ENCODE data around the gene YLPM1. TPM values are rescaled to one million over a fixed set of nuclear protein-coding genes. Genes with fewer than 3 reads are reported as not detected.

Gene YLPM1
- total RNA-seq, 1 donor from 2014 or later = 33.5 TPM

GRCh38 chr14:74865156-74865555 lies 102.0 kb downstream of the YLPM1 start:
- H3K36me3 ChIP-seq (ENCODE audit: control insufficient read depth, insufficient read depth, low read length) = no peaks in the 10 kb centered on the region
- TF ChIP-seq CTCF (IDR thresholded peaks at IDR 0.05; ENCODE audit: insufficient read depth, low read length, poor library complexity, severe bottlenecking) = no peak
- H3K27me3 ChIP-seq (ENCODE audit: control insufficient read depth, insufficient read depth, low read length) = peaks cover 2% of the 10 kb centered on the region
- H3K4me3 ChIP-seq (ENCODE audit: low read depth, low read length) = no peak overlapping the region
- no peak for DNase-seq (ENCODE audit: low read depth)

DNA sequence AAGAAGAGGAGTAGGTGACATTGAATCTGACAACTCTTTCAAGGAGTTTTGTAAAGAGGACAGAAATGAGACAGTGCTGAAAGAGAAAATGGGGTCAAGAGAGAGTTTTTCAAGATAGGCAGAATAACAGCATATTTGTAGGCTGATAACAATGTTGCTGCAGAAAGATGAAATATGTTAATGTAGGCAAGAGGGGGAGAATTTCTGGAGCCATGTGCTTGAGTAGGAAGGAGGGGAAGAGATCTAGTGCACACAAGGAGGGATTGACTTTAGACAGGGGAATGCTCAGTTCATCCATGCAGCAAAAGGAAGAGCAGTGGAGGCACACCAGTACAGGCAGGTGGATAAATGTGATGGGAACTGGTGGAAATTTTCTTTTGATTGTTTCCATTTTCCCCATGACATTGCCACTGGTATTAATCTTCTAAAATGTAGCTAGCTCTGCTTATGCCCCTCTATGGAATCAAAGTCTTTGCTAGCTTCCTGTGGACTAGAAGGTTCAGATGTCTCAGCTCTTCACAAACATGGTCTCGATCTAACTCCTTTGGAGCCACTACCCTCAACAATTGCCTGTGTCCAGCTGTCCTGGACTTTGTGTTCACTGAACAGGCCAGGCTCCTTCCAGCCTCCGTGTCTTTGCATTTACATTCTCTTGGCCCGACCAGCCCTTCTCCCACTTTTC lies 103.7 kb downstream of the YLPM1 start:
- no peak for TF ChIP-seq CTCF (IDR thresholded peaks at IDR 0.05; ENCODE audit: insufficient read depth, low read length, poor library complexity, severe bottlenecking)
- Histone ChIP-seq H3K27me3 (ENCODE audit: control insufficient read depth, insufficient read depth, low read length) (peaks cover 2% of the 10 kb centered on the region), H3K4me3 (ENCODE audit: low read depth, low read length) (no peak overlapping the region), H3K36me3 (ENCODE audit: control insufficient read depth, insufficient read depth, low read length) (no peaks in the 10 kb centered on the region)
- DNase-seq (ENCODE audit: low read depth) = no peak

DNA sequence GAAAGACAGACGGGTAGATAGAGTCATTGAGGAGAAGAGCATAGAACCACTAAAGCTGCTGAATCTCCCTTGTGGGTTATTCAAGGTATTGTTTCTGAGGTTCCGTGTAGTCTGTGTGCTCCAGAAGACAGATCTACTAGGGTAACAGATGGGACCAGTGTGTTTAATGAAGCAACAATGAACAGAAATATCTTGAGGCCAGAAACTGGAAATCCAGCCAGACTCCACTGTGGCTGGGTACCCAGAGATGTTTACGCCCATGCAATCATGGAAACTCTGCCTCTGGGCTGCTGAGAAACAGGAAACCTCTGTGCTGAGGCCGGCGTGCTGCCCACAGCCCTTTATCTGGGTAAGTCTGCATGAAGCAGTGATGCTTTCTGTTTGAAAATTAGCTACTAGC lies 104.6 kb downstream of the YLPM1 start:
- Histone ChIP-seq H3K27me3 (ENCODE audit: control insufficient read depth, insufficient read depth, low read length) (peaks cover 2% of the 10 kb centered on the region), H3K4me3 (ENCODE audit: low read depth, low read length) (no peak overlapping the region), H3K36me3 (ENCODE audit: control insufficient read depth, insufficient read depth, low read length) (no peaks in the 10 kb centered on the region)
- no peak for DNase-seq (ENCODE audit: low read depth)
- TF ChIP-seq CTCF (IDR thresholded peaks at IDR 0.05; ENCODE audit: insufficient read depth, low read length, poor library complexity, severe bottlenecking) = no peak

DNA sequence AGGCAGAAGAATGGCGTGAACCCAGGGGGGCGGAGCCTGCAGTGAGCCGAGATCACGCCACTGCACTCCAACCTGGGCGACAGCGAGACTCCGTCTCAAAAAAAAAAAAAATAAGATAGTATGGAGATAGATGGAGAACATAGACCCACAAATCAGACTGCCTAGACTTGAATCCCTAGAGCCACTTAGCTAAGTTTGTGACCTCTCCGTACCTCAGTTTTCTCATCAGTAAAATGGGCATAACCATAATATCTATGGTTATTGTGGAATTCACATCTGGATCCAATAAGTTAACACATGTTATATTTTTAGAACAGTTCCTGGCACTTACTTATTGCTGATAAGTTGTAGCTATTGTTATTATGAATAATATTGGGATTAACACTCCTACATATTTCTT lies 105.6 kb downstream of the YLPM1 start:
- TF ChIP-seq CTCF (IDR thresholded peaks at IDR 0.05; ENCODE audit: insufficient read depth, low read length, poor library complexity, severe bottlenecking) = no peak
- Histone ChIP-seq H3K4me3 (ENCODE audit: low read depth, low read length) (no peak overlapping the region), H3K36me3 (ENCODE audit: control insufficient read depth, insufficient read depth, low read length) (no peaks in the 10 kb centered on the region), H3K27me3 (ENCODE audit: control insufficient read depth, insufficient read depth, low read length) (peaks cover 2% of the 10 kb centered on the region)
- DNase-seq (ENCODE audit: low read depth) = no peak

DNA sequence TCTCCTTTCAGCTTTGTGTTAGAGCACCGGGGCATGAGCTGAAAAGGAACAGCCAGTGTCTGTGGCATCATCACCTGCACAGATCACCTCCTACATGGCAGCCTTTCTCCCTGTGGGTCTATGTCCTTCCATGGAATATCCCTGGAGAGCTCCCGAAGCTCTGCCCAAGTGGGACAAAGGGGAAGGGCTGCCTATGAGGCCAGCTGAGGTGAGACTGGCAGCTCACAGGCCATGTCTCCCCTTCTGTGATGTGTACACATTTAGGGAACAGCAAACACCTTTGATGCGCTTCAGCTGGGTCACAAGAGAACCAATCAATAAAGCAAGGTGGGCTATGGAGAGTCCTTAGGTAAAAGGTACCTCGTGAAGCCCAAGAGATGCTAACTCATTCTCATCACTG lies 108.7 kb downstream of the YLPM1 start:
- Histone ChIP-seq H3K4me3 (ENCODE audit: low read depth, low read length) (no peak overlapping the region), H3K27me3 (ENCODE audit: control insufficient read depth, insufficient read depth, low read length) (peaks cover 2% of the 10 kb centered on the region), H3K36me3 (ENCODE audit: control insufficient read depth, insufficient read depth, low read length) (no peaks in the 10 kb centered on the region)
- TF ChIP-seq CTCF (IDR thresholded peaks at IDR 0.05; ENCODE audit: insufficient read depth, low read length, poor library complexity, severe bottlenecking) = no peak
- no peak for DNase-seq (ENCODE audit: low read depth)

GRCh38 chr14:74875204-74875603 lies 112.1 kb downstream of the YLPM1 start:
- DNase-seq (ENCODE audit: low read depth) = no peak
- H3K4me3 ChIP-seq (ENCODE audit: low read depth, low read length) = no peak overlapping the region
- TF ChIP-seq CTCF (IDR thresholded peaks at IDR 0.05; ENCODE audit: insufficient read depth, low read length, poor library complexity, severe bottlenecking) = no peak

More at GRCh38 chr14:74875204-74875603, 112.1 kb downstream of the YLPM1 start:
- Histone ChIP-seq H3K36me3 (ENCODE audit: control insufficient read depth, insufficient read depth, low read length) (no peaks in the 10 kb centered on the region), H3K27me3 (ENCODE audit: control insufficient read depth, insufficient read depth, low read length) (no peaks in the 10 kb centered on the region)
